ENCODE data around the gene TNIK. TPM values are rescaled to one million over a fixed set of nuclear protein-coding genes. Genes with fewer than 3 reads are reported as not detected.

TNIK gene
- total RNA-seq, 3 donors from 2014 or later, result 7.4 to 17.6 (median 10.2) TPM

DNA sequence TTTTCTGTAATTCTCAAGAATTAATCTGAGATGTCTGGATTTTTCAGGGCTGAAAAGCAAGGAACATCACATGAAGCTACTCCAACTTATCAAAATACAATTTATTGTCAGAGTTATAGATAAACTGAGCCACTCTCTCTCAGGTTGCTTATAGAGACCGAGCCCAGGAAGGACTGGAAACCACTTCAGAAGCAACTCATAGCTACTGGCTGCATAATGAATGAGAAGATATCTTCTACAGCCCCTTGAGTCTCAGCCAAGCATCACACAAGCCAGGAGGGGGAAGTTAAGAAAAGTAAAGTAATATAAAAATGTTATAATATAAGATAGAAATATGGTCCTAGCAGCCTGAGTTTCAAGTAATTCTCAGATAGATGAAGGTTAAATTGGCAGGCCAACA is 186.0 kb downstream of the TNIK start:
- H3K36me3 ChIP-seq, result no peaks in the 10 kb centered on the region
- intact Hi-C loops (cut with DNase I; ENCODE audit: low total_unique reads), result no loop called here
- no peaks in the 10 kb centered on the region for H3K9me3 ChIP-seq
- H3K27ac ChIP-seq, result no peak overlapping the region
- no peak overlapping the region for H3K4me3 ChIP-seq
- no peaks in the 10 kb centered on the region for H3K4me1 ChIP-seq
- H3K27me3 ChIP-seq, result no peaks in the 10 kb centered on the region
- DNase-seq (ENCODE audit: low spot score in 2 of 2), result no peak
- TF ChIP-seq POLR2A (IDR thresholded peaks at IDR 0.05) (no peak), POLR2AphosphoS5 (IDR thresholded peaks at IDR 0.05) (no peak)
- TF ChIP-seq, protein P1, sequence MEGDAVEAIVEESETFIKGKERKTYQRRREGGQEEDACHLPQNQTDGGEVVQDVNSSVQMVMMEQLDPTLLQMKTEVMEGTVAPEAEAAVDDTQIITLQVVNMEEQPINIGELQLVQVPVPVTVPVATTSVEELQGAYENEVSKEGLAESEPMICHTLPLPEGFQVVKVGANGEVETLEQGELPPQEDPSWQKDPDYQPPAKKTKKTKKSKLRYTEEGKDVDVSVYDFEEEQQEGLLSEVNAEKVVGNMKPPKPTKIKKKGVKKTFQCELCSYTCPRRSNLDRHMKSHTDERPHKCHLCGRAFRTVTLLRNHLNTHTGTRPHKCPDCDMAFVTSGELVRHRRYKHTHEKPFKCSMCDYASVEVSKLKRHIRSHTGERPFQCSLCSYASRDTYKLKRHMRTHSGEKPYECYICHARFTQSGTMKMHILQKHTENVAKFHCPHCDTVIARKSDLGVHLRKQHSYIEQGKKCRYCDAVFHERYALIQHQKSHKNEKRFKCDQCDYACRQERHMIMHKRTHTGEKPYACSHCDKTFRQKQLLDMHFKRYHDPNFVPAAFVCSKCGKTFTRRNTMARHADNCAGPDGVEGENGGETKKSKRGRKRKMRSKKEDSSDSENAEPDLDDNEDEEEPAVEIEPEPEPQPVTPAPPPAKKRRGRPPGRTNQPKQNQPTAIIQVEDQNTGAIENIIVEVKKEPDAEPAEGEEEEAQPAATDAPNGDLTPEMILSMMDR (IDR thresholded peaks at IDR 0.05), result no peak

DNA sequence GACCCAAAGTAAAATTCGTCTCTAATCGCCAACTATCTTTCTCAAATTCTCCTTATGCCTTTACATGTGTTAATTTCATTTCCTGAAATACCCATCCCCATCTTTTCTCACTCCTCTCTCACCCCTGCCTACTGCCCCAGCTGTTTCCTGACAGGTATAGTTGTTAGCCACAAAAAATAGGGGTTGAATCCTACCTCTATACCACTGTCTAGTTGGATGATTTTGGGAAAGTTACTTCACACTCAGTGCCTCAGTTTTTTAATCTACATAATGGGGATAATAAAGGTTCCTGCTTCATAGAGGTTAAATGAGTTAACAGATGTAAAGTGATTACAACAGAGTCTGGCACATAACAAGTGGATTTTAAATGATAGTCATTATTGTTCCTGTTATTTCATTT is 189.7 kb downstream of the TNIK start:
- TF ChIP-seq POLR2A (IDR thresholded peaks at IDR 0.05) (no peak), POLR2AphosphoS5 (IDR thresholded peaks at IDR 0.05) (no peak)
- TF ChIP-seq, protein P1 (IDR thresholded peaks at IDR 0.05), result no peak
- H3K27me3 ChIP-seq, result no peaks in the 10 kb centered on the region
- no peak overlapping the region for H3K27ac ChIP-seq
- no peaks in the 10 kb centered on the region for H3K9me3 ChIP-seq
- H3K4me1 ChIP-seq, result no peaks in the 10 kb centered on the region
- H3K4me3 ChIP-seq, result no peak overlapping the region
- intact Hi-C loops (cut with DNase I; ENCODE audit: low total_unique reads), result no loop called here
- no peak for DNase-seq (ENCODE audit: low spot score in 2 of 2)
- H3K36me3 ChIP-seq, result no peaks in the 10 kb centered on the region

DNA sequence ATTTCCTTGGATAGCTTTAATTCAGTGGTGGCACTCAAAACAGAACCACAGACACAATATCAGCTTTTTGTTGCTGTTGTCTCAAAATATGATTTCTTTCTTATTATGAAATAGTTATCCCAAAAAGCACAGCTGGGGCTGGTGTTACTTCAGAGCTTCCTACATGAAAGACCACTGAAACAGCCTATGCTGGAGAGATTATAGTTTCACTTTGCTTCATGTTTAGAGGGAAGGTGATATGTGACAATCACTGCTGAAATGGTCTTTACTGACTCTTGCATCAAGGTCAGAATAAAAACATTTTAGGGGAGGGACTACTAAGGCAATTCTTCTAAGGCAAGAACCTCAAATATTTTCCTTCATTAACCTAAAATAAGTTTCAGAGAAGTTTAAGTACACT is 190.7 kb downstream of the TNIK start:
- Histone ChIP-seq H3K9me3 (no peaks in the 10 kb centered on the region), H3K4me3 (no peak overlapping the region), H3K27ac (no peak overlapping the region), H3K4me1 (no peaks in the 10 kb centered on the region), H3K27me3 (no peaks in the 10 kb centered on the region), H3K36me3 (no peaks in the 10 kb centered on the region)
- DNase-seq (ENCODE audit: low spot score in 2 of 2), result no peak
- intact Hi-C loops (cut with DNase I; ENCODE audit: low total_unique reads), result no loop called here
- no peak for TF ChIP-seq POLR2A (IDR thresholded peaks at IDR 0.05)
- TF ChIP-seq, protein P1 (IDR thresholded peaks at IDR 0.05), result no peak

DNA sequence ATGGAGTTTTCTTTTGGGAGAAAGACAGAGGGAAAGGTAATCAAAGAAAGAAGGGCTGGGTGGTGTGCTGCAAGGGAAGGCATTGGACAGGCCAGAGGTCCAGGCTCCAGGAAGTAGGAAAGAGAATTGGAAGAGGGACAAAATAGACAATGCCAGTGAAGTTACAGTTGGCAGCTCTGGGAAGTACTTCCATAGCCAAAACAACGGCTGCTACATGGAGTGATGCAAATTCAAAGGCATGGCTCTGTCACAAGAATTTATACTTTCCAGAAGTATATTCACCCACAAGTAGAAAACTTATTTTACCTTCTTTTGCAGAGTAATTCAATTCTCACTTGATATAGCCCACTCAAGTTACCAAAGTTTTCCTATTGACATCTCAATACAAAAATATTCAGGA is 191.5 kb downstream of the TNIK start:
- H3K36me3 ChIP-seq, result no peaks in the 10 kb centered on the region
- intact Hi-C loops (cut with DNase I; ENCODE audit: low total_unique reads), result no loop called here
- no peaks in the 10 kb centered on the region for H3K9me3 ChIP-seq
- no peak for DNase-seq (ENCODE audit: low spot score in 2 of 2)
- no peak overlapping the region for H3K27ac ChIP-seq
- no peak for TF ChIP-seq POLR2A (IDR thresholded peaks at IDR 0.05)
- TF ChIP-seq POLR2AphosphoS5 (IDR thresholded peaks at IDR 0.05), result no peak
- TF ChIP-seq, protein P1 (IDR thresholded peaks at IDR 0.05), result no peak
- no peak overlapping the region for H3K4me3 ChIP-seq
- H3K27me3 ChIP-seq, result no peaks in the 10 kb centered on the region
- no peaks in the 10 kb centered on the region for H3K4me1 ChIP-seq

DNA sequence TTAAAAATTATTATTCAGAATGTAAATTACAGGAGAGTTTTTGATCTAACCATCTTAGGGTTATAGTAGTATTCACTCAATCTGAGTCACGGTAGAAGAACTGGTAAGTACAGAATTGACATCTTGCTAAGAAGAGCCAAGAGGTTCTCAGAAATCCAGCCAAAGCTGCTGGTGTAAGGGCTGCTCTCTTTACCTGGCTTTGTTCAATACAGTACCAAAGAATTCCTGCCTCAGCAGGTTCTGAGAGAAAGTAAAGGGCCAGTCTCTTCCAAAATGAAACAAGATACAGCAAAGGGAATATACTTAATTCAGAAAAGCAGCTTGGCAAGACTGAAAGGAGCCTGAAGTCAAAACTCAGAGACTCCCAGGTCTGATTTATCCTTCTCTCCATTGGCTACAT is 193.1 kb downstream of the TNIK start:
- Histone ChIP-seq H3K4me1 (no peaks in the 10 kb centered on the region), H3K27me3 (no peaks in the 10 kb centered on the region), H3K9me3 (no peaks in the 10 kb centered on the region), H3K4me3 (no peak overlapping the region), H3K36me3 (no peaks in the 10 kb centered on the region), H3K27ac (peak overlapping the region; percentile 19 to 61)
- TF ChIP-seq POLR2AphosphoS5 (IDR thresholded peaks at IDR 0.05) (no peak), POLR2A (IDR thresholded peaks at IDR 0.05) (no peak)
- TF ChIP-seq, protein P1 (IDR thresholded peaks at IDR 0.05), result no peak
- no peak for DNase-seq (ENCODE audit: low spot score in 2 of 2)
- intact Hi-C loops (cut with DNase I; ENCODE audit: low total_unique reads), result no loop called here

Measured in breast epithelium (tissue), 4 donors.